K562 treated with DMSO at 1 percent for 12 hours (cell line): ENCODE measurements around the gene XAGE1A. TPM values are rescaled to one million over a fixed set of nuclear protein-coding genes. Genes with fewer than 3 reads are reported as not detected.

Source experiments
- total RNA-seq: library from RNA; unstranded; fragments of 300-600 nt; gene quantifications from 2 replicates; pipeline ENCODE4 v1.2.3, GENCODE V29; 2022; ENCODE audit not compliant: insufficient read depth

Gene XAGE1A, protein sequence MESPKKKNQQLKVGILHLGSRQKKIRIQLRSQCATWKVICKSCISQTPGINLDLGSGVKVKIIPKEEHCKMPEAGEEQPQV
- 45.8 and 180 TPM in 2 replicates for total RNA-seq

DNA sequence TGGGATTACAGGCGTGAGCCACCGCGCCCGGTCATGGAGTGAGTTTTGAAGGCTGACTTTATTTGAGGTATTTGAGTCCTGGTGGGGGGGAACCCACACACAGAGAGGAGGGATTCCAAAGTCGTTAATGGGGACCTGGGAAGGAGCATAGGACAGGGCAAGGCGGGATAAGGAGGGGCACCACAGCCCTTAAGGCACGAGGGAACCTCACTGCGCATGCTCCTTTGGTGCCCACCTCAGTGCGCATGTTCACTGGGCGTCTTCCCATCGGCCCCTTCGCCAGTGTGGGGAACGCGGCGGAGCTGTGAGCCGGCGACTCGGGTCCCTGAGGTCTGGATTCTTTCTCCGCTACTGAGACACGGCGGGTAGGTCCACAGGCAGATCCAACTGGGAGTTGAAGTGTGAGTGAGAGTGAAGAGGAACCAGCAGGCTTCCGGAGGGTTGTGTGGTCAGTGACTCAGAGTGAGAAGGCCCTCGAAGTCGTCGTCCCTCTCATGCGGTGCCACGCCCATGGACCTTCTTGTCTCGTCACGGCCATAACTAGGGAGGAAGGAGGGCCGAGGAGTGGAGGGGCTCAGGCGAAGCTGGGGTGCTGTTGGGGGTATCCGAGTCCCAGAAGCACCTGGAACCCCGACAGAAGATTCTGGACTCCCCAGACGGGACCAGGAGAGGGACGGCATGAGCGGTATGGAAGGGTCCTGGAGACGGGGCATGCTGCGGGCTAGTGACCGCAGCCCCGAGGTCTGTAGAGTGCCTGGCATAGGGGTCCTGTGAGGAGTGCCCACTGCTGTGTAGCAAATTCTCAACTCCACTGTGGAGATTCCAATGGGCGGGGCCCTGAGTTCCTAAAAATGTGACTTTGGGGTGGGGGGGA lies at the start of gene XAGE1A:
TSS of gene XAGE1A (plus strand) at position 264 of the 874 bp plus-strand sequence. CDS start 1,554 bp downstream, outside the sequence.

DNA sequence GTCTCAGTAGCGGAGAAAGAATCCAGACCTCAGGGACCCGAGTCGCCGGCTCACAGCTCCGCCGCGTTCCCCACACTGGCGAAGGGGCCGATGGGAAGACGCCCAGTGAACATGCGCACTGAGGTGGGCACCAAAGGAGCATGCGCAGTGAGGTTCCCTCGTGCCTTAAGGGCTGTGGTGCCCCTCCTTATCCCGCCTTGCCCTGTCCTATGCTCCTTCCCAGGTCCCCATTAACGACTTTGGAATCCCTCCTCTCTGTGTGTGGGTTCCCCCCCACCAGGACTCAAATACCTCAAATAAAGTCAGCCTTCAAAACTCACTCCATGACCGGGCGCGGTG lies 21.3 kb downstream of the XAGE1A start, which contains the start of gene XAGE1B:
TSS of gene XAGE1B (minus strand) at position 77 of the 339 bp plus-strand sequence. CDS start 1,536 bp downstream, outside the sequence.

Other genes with a start within 250 kb of the XAGE1A start
- not detected in 2 replicates for gene XAGE2, start 126.8 kb upstream of the XAGE1A start, total RNA-seq
- 110 and 161 TPM in 2 replicates for gene XAGE1B, start 21.3 kb downstream of the XAGE1A start, total RNA-seq
- gene SSX7, start 159.1 kb downstream of the XAGE1A start, total RNA-seq: not detected in 2 replicates
- gene SSX2, start 211.4 kb downstream of the XAGE1A start, total RNA-seq: 68.8 and 81.3 TPM in 2 replicates